Measurements from ENCODE around the gene TIMM17A.
"Not testable (repeated sequence)": the region's sequence is repeated elsewhere in the genome, so short reads cannot be mapped to it uniquely, and the experiment has no call there.

TIMM17A gene

DNA sequence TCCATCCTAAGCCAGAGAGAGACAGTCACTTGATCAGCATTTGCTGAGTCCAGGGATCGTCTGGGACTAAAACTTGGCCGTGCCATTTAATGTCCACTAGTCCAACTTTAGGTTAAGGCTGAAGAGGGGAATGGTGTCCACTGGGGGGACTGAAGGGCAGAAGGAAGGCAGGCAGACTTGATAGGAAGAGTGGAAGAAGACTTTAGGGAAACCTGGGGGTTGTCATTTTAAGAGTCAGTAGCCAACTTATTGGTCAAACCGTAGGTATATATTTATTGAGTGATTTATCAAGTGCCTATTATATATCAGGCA is 7.7 kb upstream of the TIMM17A start:
- CTCF ChIA-PET: no interaction called here
- POLR2A ChIA-PET: no interaction called here

GRCh38 chr1:201949491-201949890 is 5.8 kb upstream of the TIMM17A start:
- POLR2A ChIA-PET: interaction anchor here (0.5 to 1.1 kb wide), 2 partner anchors 120 to 1229 kb away, joined by 3 read pairs; no protein-coding TSS in a partner anchor
- TF ChIP-seq BHLHE40 (IDR thresholded peaks at IDR 0.05; ENCODE audit: borderline replicate concordance) (no peak), LEF1 (IDR thresholded peaks at IDR 0.05; ENCODE audit: borderline replicate concordance) (no peak), SP1 (IDR thresholded peaks at IDR 0.05) (no peak), FOXK2 (IDR thresholded peaks at IDR 0.05) (no peak), NFRKB (IDR thresholded peaks at IDR 0.05) (no peak), ARNT (IDR thresholded peaks at IDR 0.05) (no peak), L3MBTL2 (conservative IDR thresholded peaks at IDR 0.05) (no peak), CTBP1 (IDR thresholded peaks at IDR 0.05; ENCODE audit: borderline replicate concordance) (no peak), HDGF (IDR thresholded peaks at IDR 0.05; ENCODE audit: borderline replicate concordance) (no peak), PKNOX1 (IDR thresholded peaks at IDR 0.05) (no peak)
- DNase-seq (ENCODE audit: extremely low spot score): no peak
- CTCF ChIA-PET: interaction anchor here (1.8 kb wide), 1 partner anchor 54 kb away, joined by 4 read pairs; no protein-coding TSS in a partner anchor

More for the DNA sequence above, 7.7 kb upstream of the TIMM17A start:
- TF ChIP-seq LEF1 (IDR thresholded peaks at IDR 0.05; ENCODE audit: borderline replicate concordance): no peak
- TF ChIP-seq TARDBP (IDR thresholded peaks at IDR 0.05): no peak
- no peak for TF ChIP-seq L3MBTL2 (conservative IDR thresholded peaks at IDR 0.05)
- TF ChIP-seq ARNT (IDR thresholded peaks at IDR 0.05): no peak
- no peak for TF ChIP-seq ELF4 (IDR thresholded peaks at IDR 0.05)
- no peak for TF ChIP-seq PKNOX1 (IDR thresholded peaks at IDR 0.05)
- no peak for TF ChIP-seq FOXK2 (IDR thresholded peaks at IDR 0.05)
- TF ChIP-seq SUZ12 (IDR thresholded peaks at IDR 0.05): no peak
- no peak for TF ChIP-seq FOXM1 (IDR thresholded peaks at IDR 0.05; ENCODE audit: borderline replicate concordance)
- no peak for TF ChIP-seq CTBP1 (IDR thresholded peaks at IDR 0.05; ENCODE audit: borderline replicate concordance)
- no peak for DNase-seq (ENCODE audit: extremely low spot score)

GRCh38 chr1:201954263-201955008 is 867 bp upstream of the TIMM17A start:
- no peak for TF ChIP-seq BHLHE40 (IDR thresholded peaks at IDR 0.05; ENCODE audit: borderline replicate concordance)
- no peak for TF ChIP-seq HDGF (IDR thresholded peaks at IDR 0.05; ENCODE audit: borderline replicate concordance)
- TF ChIP-seq NFRKB (IDR thresholded peaks at IDR 0.05): no peak
- TF ChIP-seq TARDBP (IDR thresholded peaks at IDR 0.05): no peak
- no peak for TF ChIP-seq SP1 (IDR thresholded peaks at IDR 0.05)
- peak; percentile 29; the same call in 1 of the 2 replicates for TF ChIP-seq PKNOX1 (IDR thresholded peaks at IDR 0.05)
- TF ChIP-seq ZNF384 (IDR thresholded peaks at IDR 0.05): peak; percentile 37
- ChIA-PET CTCF (interaction anchor here (0.6 kb wide), 1 partner anchor 40 kb away, joined by 4 read pairs; no protein-coding TSS in a partner anchor), POLR2A (interaction anchor here (0.6 to 3.1 kb wide), 9 partner anchors 8 to 72 kb away, joined by 3 to 22 read pairs (median 4); partner anchors contain the start of genes LMOD1 and RNPEP)
- DNase-seq (ENCODE audit: extremely low spot score): no peak

GRCh38 chr1:201955729-201956143 is 433 bp downstream of the TIMM17A start:
- ChIA-PET CTCF (interaction anchor here (1.0 kb wide), 1 partner anchor 9 kb away, joined by 3 read pairs; the partner anchor contains the start of gene LMOD1), POLR2A (interaction anchor here (1.0 to 3.1 kb wide), 4 partner anchors 10 to 69 kb away, joined by 3 to 22 read pairs (median 8); partner anchors contain the start of genes LMOD1 and RNPEP)
- DNase-seq (ENCODE audit: extremely low spot score): no peak
- TF ChIP-seq SP1 (IDR thresholded peaks at IDR 0.05) (no peak), FOXM1 (IDR thresholded peaks at IDR 0.05; ENCODE audit: borderline replicate concordance) (no peak), NFRKB (IDR thresholded peaks at IDR 0.05) (no peak), SUZ12 (IDR thresholded peaks at IDR 0.05) (no peak), ELF4 (IDR thresholded peaks at IDR 0.05) (no peak), ARNT (IDR thresholded peaks at IDR 0.05) (no peak), TARDBP (IDR thresholded peaks at IDR 0.05) (no peak), HDGF (IDR thresholded peaks at IDR 0.05; ENCODE audit: borderline replicate concordance) (no peak), CTBP1 (IDR thresholded peaks at IDR 0.05; ENCODE audit: borderline replicate concordance) (no peak), FOXA1 (IDR thresholded peaks at IDR 0.05) (no peak), L3MBTL2 (conservative IDR thresholded peaks at IDR 0.05) (no peak)

DNA sequence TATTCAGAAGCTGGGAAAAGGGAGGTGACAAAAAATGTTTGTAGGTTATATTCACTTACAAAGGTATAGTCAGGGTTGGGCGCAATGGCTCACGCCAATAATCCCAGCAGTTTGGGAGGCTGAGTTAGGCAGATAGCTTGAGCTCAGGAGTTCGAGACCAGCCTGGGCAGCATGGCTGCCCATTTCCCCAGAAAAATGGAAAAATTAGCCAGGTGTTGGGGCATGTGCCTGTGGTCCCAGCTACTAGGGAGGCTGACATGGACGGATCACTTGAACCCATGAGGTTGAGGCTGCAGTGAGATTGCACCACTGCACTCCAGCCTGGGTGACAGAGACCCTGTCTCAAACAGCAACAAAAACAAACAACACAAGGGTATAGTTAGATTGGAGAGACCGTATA is 3.0 kb downstream of the TIMM17A start:
- POLR2A ChIA-PET: no interaction called here
- TF ChIP-seq FOXM1 (IDR thresholded peaks at IDR 0.05; ENCODE audit: borderline replicate concordance) (no peak), ARNT (IDR thresholded peaks at IDR 0.05) (no peak), PKNOX1 (IDR thresholded peaks at IDR 0.05) (no peak), NFRKB (IDR thresholded peaks at IDR 0.05) (no peak), SP1 (IDR thresholded peaks at IDR 0.05) (no peak), SUZ12 (IDR thresholded peaks at IDR 0.05) (no peak), ZNF384 (IDR thresholded peaks at IDR 0.05) (no peak), FOXK2 (IDR thresholded peaks at IDR 0.05) (no peak), FOXA1 (IDR thresholded peaks at IDR 0.05) (no peak), CTBP1 (IDR thresholded peaks at IDR 0.05; ENCODE audit: borderline replicate concordance) (no peak)
- CTCF ChIA-PET: no interaction called here
- DNase-seq (ENCODE audit: extremely low spot score): no peak

DNA sequence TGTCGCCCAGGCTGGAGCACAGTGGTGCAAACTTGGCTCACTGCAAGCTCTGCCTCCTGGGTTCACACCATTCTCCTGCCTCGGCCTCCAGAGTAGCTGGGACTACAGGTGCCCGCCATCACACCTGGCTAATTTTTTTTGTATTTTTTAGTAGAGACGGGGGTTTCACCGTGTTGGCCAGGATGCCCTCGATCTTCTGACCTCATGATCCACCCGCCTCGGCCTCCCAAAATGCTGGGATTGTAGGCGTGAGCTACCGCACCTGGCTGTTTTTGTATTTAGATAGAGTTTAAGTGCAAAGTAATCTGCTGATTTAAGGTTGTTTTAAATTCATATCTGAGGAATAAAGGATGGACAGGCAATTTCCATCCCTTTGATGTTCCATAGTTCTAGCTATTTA is 7.1 kb downstream of the TIMM17A start:
- POLR2A ChIA-PET, CTCF ChIA-PET: not testable (repeated sequence)

More for the DNA sequence above, 7.1 kb downstream of the TIMM17A start:
- not testable (repeated sequence) for DNase-seq (ENCODE audit: extremely low spot score)

All from HEK293T (cell line).